HG03025 (cell line): ENCODE measurements around the gene PROS1.

ENCODE experiments used
- ATAC-seq: cut with Tn5 transposase; IDR thresholded peaks from one replicate; pipeline ENCODE4 v1.9.1; 2021; ENCODE audit warnings: mild to moderate bottlenecking, moderate library complexity; ENCODE audit not compliant: unreplicated experiment, low FRiP score

The PROS1 gene

DNA sequence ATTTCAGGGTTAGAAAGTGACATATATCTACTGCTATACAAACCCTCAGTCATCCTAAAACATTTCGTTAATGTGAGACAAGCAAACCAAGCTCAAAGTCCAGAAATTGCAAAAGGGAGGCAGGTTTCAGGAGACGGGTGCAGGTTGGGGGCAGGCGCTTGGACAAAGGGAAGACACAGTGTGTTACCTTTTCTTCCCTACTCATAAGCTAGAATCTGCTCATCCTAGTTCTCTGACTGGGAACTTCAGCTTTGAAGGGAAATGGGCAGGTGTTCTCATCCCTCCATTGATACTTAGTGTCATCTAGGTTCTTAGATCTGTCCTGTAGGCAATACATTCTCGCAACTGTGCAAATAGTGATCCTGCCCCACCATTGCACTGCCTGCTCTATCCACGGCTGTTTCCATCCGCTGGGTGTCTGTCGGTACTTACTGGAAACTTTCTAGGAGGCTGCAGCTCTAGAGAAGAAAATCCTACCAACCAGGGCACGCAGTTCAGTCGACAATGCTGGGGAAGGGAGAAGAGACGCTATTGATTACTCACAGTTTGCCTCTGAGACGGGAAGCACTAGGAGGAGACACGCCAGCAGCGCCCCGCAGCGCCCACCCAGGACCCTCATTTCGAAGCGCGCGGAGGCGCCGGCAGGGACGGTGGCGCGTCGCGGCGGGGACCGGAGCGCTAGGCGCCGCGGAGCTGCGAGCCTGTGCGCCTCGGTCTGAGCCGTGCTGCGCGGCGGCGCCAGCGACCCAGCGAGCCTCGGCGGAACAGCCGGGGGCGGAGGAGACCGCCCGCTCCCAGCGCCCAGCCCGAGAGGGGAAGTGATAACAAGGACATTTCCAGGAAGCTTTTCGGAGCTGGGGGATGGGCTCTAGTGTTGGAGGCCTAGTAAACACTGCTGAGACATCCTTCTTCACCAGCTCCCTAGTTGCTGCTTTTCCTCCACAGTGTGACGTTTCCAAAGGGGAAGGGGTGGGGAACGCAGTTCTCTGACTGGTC is at the start of gene PROS1:
Gene PROS1 (minus strand): TSS at position 766 of the 996 bp plus-strand sequence. CDS start 147 bp downstream, at position 619.
- peak; percentile 91 for ATAC-seq

DNA sequence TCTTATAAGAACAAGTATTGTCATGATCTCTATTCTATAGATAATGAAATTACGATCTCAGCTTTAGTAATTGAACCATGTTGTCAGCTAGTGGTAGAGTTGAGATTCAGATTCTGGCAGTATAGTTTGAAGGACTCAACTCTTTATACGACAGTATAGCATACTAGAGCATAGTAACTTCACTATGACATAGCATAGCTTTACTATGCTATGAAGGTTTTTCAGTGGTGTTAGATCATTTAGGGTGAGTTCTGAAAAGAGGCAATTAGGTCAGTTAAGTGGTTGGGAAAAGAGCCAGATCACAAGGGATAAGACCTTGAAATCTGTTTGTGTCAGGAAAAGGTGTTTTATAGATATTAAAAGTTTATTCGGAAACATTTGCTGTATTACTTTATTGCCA is 46.6 kb upstream of the PROS1 start:
- ATAC-seq = no peak

DNA sequence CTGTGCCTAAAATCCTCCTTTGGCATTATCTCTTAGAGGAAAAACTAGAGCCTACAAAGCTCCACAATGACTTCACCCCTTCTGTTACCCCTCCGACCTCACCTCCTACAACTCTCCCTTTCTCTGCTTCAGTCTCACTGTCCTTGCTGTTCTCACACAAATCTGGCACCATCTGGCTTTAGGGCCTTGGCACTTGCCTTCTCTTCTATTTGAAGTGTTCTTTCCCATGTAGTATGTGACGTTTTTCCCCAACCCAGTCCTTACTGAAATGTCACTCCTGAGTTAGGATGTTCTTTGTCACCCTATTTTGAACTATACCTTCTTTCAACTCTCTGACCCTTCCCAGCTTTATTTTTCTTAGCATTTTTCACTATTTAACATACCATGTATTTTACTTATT is 46.0 kb upstream of the PROS1 start:
- no peak for ATAC-seq

DNA sequence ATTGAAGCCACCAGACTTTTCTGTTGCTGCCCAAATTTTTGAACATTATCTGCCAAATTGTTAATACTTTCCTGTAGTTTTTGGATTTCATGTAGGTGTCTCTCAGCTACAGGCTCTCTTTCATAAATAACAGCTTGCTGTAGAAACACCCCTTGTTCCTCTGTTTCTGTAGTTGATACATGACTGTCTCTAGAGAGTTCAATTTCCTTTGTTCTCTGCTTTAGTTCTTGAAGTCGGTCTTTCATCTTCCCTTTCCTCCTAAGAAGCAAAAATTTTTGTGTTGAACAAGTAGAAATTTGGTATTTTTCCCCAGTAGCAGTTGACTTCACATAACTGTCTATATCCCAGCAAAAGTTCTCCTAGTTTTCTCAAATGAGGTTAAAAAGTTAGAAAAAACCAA is 41.3 kb upstream of the PROS1 start:
- ATAC-seq = no peak

DNA sequence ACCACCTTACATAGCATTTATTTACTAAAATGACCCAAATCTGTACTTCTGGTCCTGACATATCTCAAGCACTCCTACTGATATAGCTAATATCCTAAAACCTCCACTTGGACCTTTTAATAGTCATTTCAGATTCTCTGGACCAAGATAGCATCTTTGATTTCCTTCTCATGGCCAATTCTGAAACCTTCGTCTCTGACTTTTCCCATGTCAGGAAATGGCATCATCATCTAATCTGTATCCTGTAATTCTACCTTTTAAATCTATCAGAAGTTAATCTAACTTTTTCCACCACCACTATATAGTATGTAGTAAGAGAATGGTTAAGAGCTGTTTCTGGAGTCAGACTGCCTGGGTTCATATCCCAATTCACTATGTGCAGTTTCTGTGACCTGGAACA is 38.5 kb upstream of the PROS1 start:
- ATAC-seq = no peak

DNA sequence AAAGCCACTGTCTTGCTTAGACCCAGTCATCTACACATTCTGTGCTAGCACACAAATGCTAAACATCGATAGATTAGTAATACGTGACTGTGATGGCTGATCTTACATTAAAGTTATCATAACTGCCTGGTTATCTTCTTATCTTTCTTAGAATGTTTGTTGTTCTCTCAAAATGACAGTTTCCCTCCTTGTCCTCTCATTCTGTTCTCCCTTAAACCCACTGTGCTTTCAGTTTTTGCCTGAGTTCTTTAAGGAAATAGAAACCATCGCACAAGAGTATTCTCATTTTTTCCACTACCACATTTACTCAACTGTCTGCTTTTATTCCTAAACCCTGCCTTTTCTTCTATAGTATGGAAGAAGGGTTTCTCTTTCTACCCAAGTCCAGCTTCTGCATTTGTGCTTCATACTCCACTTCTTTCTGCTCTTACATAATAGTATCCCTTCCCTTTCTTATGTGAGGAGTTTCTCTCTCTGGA is 37.6 kb upstream of the PROS1 start:
- ATAC-seq = no peak

DNA sequence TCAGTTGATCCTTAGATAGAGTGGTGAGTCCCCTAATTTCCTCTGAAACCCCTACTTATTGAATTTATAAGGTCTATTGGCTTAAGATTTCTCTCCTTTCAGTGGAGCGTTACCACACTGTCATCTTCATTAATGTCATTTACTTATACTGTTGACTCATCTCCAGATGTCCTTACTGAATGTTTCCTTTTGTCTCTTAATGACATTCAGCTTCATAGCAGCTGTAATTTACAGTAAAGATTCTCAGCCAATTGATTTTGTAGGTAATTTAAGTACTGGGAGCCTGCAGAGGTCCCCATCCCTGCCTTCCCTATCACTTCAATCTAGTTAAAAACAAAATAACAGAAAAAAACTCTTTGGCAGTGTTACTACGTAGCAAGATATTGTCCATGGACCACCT is 35.9 kb upstream of the PROS1 start:
- no peak for ATAC-seq

DNA sequence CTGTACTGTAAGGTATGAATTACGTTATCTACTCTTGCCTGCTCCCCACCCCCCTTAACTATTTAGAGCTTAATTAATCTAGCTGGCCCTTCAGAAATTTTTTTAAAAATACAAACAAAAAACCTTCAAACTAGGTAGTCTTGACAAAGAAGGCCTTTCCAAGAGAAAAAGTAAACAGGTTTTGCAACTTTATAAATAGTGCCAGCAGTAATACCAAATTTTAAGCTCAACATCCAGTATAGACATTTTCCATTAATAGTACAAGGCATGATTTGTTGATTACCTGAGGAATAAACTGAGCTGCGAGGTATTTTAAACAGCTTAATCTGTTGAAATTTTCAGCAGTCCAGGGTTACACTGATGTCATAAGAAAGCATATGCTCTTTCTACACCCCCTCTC is 34.6 kb upstream of the PROS1 start:
- no peak for ATAC-seq

DNA sequence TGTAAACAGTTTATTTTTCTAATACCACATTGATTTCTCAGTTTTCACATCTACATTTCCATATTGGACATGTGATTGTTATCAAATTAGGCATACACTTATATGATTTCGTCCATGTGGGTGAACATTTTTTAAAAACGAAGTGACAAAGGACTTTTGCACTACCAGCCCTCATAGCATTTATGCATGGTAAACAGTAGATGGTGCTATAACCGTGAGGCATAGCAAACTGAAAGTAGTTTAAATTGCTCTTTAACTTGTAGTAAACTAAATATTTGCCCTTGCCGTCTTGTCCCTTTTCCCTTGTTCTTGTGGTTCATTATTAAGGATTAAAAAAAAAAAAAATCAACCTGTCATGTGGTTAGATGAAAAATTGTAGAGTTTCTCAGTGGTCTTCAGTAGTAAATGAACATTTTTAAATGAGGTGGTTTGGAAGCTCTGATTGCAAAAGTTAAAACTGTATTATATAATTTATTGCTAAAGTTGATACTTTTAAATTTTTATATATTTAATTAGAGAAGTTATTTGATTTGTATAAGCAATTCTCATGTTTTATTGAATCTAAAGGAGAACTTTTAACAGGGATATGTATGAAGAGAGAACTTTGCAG is 30.7 kb upstream of the PROS1 start:
- peak; percentile 93 for ATAC-seq

DNA sequence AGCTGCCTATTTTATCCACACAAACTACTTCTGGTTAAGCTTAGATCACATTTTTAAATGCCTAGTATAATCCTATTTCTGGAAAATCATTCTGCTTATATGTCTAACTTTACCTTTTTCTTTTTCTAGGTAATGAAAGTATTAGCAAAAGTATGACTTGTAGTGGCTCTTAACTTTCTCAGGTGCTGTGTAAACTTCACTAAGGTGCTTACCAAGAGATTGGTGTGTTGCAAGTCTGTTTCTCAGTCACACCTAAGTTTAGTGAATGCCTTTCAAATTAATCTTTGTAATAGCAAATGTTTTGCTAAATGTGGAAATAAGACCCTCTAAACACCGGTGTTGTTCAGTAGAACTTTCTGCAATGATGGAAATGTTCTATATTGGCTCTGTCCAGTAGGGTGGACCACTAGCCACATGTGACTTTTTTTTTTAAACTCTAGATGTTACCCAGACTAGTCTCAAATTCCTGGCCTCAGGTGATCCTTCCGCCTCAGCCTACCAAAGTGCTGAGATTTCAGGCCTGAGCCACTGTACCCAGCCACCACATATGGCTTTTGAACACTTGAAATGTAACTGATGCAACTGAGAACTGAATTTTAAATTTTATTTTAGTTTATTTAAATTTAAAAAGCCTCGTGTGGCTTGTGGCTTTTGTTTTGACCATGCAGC is 28.3 kb upstream of the PROS1 start:
- ATAC-seq = no peak

DNA sequence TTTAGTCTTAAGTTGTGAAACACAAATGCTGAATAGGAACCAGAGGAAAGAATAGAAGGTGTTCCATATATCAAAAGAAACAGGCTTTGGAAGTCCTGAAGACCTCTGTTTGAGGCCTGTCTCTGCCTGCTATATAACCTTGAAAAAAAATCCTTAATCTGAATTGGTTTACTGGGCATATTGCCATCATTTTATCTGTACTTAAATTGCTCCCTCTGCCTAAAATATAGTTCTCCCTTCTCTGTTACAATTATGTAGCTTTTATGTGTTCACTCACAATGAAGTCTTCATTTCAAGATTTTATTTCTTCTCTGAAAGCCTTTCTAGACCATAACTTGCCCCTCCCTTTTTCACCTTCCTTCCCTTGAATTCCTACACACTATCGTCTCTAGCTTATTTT is 27.5 kb upstream of the PROS1 start:
- no peak for ATAC-seq

DNA sequence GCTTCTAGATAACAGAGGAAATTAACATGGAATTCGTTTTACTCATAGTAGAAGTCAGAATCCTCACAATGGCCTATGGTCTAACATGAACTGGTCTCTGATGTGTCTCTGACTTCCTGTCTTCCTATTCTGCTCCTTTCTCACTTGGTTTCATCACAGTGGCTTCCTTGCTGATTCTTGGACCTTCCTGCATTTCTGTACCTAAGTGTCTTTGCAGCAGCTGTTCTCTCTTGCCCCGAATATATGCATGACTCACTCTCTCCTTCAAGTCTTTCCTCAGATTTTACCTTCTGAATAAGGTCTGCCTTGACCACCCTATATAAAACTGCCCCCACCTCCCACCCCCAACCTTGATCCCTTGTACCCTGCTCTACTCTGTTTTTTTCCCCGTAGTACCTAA is 20.4 kb upstream of the PROS1 start:
- no peak for ATAC-seq

DNA sequence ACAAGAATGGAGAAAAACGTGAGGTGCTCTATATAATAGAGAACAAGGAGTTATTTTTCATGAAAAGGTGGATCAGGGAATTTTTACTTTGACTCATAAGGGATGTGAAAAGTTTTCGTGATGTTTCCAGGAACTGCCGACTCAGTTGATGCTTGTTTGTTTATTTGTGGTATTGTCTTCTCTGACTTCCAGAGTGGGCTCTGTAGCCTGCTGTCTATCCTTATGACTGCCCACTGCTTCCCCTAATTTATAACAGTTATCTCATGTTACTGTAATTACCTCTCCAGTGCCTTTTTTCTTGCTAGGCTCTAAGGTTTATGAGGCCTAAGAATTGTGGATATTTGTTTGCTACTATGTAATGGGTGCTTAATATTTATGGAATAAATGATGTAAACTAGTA is 18.5 kb upstream of the PROS1 start:
- ATAC-seq = no peak

DNA sequence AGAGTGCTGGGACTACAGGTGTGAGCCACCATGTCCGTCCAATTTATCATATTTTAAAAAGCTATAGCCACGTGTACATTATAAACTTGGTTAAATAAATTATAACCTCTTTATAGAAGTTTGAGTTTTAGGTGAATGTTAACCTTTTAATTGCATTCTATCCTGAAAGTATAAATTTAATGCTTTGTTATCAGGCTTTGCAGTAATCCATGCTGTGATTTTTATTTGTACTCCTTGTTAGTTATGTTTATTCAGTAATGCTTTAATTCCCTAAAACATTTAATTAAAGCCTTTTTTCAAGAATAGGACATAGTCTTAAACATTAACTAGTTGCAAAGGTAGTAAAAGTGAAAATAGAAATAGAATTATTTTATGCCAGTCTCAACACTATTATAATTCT is 17.9 kb upstream of the PROS1 start:
- ATAC-seq = no peak

DNA sequence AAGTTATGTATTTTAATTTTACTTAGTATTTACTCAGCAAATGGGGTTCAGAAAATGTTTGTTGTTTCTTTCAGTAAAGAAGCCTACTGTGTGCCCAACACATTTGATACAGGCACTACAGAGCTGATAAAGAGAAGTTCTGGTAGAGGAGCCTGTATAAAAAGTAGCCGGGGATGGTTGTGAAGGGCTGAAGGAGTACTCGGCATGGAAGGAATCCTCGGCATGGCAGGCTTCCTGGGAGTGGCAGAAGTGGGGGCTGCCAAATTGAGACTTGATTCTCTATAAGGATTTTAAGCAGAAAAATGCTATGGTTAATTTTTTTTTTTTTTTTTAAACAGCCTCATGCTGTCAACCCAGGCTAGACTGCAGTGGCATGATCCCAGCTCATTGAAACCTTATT is 15.5 kb upstream of the PROS1 start:
- ATAC-seq = no peak

DNA sequence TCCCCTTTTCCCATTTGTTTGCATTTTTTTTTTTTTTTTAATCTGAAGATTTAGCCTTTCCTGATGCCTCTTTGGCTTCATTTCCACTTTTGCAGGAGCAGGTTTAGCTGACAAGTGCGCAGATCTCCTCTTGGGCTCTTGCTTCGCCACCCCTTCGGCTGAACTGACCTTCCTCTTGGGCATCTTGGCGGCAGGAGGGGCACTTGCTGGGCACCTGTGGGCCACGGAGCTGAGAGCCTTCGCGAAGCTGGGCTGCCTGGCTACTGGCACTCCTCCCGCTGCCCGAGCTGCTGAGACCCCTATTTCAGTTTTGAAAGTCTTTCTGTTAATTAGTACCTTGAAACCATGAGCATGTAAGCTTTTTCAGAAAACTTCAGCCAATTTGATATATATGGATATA is 15.1 kb upstream of the PROS1 start:
- ATAC-seq = no peak

DNA sequence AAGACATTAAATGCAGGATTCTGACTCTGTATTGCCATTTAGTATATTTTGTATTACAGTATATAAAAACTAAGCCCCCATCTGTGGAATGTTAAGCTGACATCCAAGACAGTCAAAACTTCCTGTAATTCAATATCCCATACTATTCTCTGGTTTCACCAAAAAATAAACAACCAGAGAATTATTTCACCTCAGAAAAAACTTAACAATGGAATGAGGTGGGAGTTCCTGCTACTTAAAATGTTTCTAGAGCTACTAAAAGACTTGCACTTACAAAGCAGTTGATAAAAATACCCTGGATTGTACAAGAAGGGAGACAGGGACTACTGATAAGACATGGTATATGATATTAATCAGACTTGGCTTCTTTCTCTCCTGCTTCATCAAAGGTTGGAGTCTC is 14.6 kb upstream of the PROS1 start:
- ATAC-seq = no peak

DNA sequence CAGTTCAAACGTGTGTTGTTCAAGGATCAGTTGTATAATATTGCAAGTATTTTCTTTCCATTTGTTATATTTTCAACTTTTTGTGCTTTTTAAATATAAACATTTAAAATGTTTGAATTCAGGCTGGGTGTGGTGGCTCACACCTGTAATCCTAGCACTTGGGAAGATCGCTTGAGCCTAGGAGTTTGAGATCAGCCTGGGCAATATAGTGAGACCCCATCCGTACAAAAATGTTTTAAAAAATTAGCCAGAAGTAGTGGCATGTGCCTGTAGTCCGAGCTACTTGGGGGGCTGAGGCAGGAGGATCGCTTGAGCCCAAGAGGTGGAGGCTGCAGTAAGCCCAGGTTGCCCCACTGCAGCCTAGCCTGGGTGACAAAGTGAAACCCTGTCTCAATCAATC is 10.9 kb upstream of the PROS1 start:
- ATAC-seq = no peak

DNA sequence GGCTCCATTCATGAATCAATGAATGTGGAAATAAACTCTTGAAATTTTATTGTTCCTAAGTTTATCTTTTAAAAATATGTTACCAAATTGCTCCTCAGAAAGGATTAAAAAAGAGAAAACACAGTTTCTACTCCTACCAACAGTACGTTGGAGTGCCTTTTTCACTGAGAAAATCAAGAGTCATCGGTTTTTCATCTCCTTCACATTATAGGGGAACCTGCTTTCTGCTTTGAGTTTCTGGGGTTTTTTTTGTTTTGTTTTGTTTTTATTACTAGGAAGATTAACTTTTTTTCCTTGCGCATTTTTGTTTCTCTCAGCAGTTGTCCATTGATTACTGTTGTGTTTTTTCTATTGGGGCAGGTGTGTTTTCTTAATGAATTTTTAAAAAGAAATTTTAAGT is 9.7 kb upstream of the PROS1 start:
- ATAC-seq = no peak

DNA sequence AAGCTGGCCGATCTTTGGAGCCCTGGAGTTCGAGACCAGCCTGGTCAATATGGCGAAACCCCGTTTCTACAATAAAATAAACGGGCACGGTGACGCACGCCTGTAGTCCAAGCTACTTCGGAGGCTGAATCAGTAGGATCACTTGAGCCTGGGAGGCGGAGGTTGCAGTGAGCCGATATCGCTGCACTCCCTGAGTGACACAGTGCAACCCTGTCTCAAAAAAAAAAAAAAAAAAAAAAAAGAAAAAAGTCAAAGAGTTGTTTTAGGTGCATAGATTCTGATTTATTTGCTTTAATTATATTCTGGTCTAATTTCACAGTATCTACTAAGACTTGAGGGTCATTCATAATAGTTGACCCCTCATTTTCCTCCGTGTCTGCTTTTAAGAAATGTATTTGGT is 8.0 kb upstream of the PROS1 start:
- no peak for ATAC-seq
